IMR-90 (cell line): Measurements from ENCODE around the gene CARMIL1. TPM values are rescaled to one million over a fixed set of nuclear protein-coding genes. Genes with fewer than 3 reads are reported as not detected.
"Not testable (repeated sequence)": the region's sequence is repeated elsewhere in the genome, so short reads cannot be mapped to it uniquely, and the experiment has no call there.

ENCODE experiments used
- ATAC-seq: fragments of 200-7000 bp; cut with Tn5 transposase; 2 replicates; pipeline ENCODE4 v1.9.1; 2020; ENCODE audit warnings: low read depth, mild to moderate bottlenecking, moderate library complexity
- BruUV-seq: library from RNA; stranded (reverse); fragments of 400-500 nt; replicated peaks from 2 replicates; lab custom pipeline; 2021; lab: Mats Ljungman, UMichigan
- CTCF ChIA-PET: fragments of 300-600 bp; formaldehyde crosslinking; extraction: SDS; loops from one replicate; lab custom pipeline; 2021; ENCODE audit warnings: antibody characterized with exemption; lab: Yijun Ruan, JAX
- POLR2A ChIA-PET: fragments of 300-600 bp; sonication (Branson Sonifier 250); formaldehyde crosslinking; loops from one replicate; lab custom pipeline; 2022; ENCODE audit warnings: antibody characterized with exemption; ENCODE audit not compliant: unreplicated experiment; lab: Charles Lee
- DNase-seq: peaks from one replicate; pipeline ENCODE4 v3.0.0; 2013
- H2AFZ ChIP-seq: replicated peaks from 2 replicates; pipeline ENCODE3; 2013; ENCODE audit warnings: low read length, mild to moderate bottlenecking; ENCODE audit not compliant: poor library complexity
- H2AK5ac ChIP-seq: 2 replicates; pipeline ENCODE4 v1.6.1; 2013; ENCODE audit warnings: low read depth, low read length, inconsistent platforms
- H2AK9ac ChIP-seq: replicated peaks from 2 replicates; pipeline ENCODE3; 2013; ENCODE audit warnings: mild to moderate bottlenecking, low read depth, low read length, moderate library complexity; ENCODE audit not compliant: poor library complexity
- H2BK120ac ChIP-seq: 2 replicates; pipeline ENCODE4 v1.6.1; 2013; ENCODE audit warnings: low read depth, low read length, inconsistent platforms
- H2BK15ac ChIP-seq: 3 replicates; pipeline ENCODE4 v1.6.1; 2013; ENCODE audit warnings: low read depth, low read length, inconsistent platforms
- H2BK20ac ChIP-seq: 2 replicates; pipeline ENCODE4 v1.6.1; 2013; ENCODE audit warnings: low read depth, mild to moderate bottlenecking, inconsistent platforms, low read length, moderate library complexity
- H2BK5ac ChIP-seq: 2 replicates; pipeline ENCODE4 v1.6.1; 2013; ENCODE audit warnings: mild to moderate bottlenecking, low read depth, low read length, inconsistent platforms; ENCODE audit not compliant: poor library complexity, severe bottlenecking
- H3K14ac ChIP-seq: replicated peaks from 2 replicates; pipeline ENCODE4 v1.6.1; 2013; ENCODE audit warnings: low read depth, low read length, inconsistent platforms
- H3K18ac ChIP-seq: 2 replicates; pipeline ENCODE4 v1.6.1; 2013; ENCODE audit warnings: low read depth, low read length, control low read depth
- H3K23ac ChIP-seq: 2 replicates; pipeline ENCODE4 v1.6.1; 2013; ENCODE audit warnings: low read depth, low read length, inconsistent platforms
- H3K27ac ChIP-seq: 2 replicates; pipeline ENCODE4 v1.5.1; 2013; ENCODE audit warnings: mild to moderate bottlenecking, control low read depth, low read length; ENCODE audit not compliant: insufficient read depth
- H3K27me3 ChIP-seq: 2 replicates; pipeline ENCODE4 v1.6.1; 2013; ENCODE audit warnings: low read length; ENCODE audit not compliant: control insufficient read depth, insufficient read depth
- H3K36me3 ChIP-seq: 2 replicates; pipeline ENCODE4 v1.6.1; 2013; ENCODE audit warnings: low read length, mixed read lengths; ENCODE audit not compliant: control insufficient read depth, insufficient read depth
- H3K4ac ChIP-seq: 2 replicates; pipeline ENCODE4 v1.6.1; 2013; ENCODE audit warnings: low read depth, low read length, inconsistent platforms
- H3K4me1 ChIP-seq: 2 replicates; pipeline ENCODE4 v1.6.1; 2013; ENCODE audit warnings: low read length, mixed read lengths; ENCODE audit not compliant: control insufficient read depth, insufficient read depth
- H3K4me2 ChIP-seq: 2 replicates; pipeline ENCODE4 v1.6.1; 2013; ENCODE audit warnings: low read depth, mild to moderate bottlenecking, control low read depth, low read length, moderate library complexity
- H3K4me3 ChIP-seq: 2 replicates; pipeline ENCODE4 v1.5.1; 2013; ENCODE audit warnings: low read depth, mild to moderate bottlenecking, control low read depth, low read length, moderate library complexity; ENCODE audit not compliant: insufficient read depth
- H3K56ac ChIP-seq: 2 replicates; pipeline ENCODE4 v1.6.1; 2013; ENCODE audit warnings: low read length, inconsistent platforms; ENCODE audit not compliant: insufficient read depth; ENCODE audit errors: extremely low read depth
- H3K79me1 ChIP-seq, 2 experiments: 2 replicates each; pipeline ENCODE4 v1.6.1; 2013; ENCODE audit warnings: low read length in 2 of 2, inconsistent platforms in 1 of 2, low read depth in 1 of 2
- H3K9ac ChIP-seq: 2 replicates; pipeline ENCODE4 v1.6.1; 2013; ENCODE audit warnings: low read depth, low read length, control low read depth
- H3K9me1 ChIP-seq: 2 replicates; pipeline ENCODE4 v1.6.1; 2013; ENCODE audit warnings: low read length, inconsistent platforms; ENCODE audit not compliant: insufficient read depth
- H3K9me3 ChIP-seq: 2 replicates; pipeline ENCODE4 v1.6.1; 2013; ENCODE audit warnings: low read length; ENCODE audit not compliant: control insufficient read depth, insufficient read depth
- H4K20me1 ChIP-seq: 2 replicates; pipeline ENCODE4 v1.6.1; 2013; ENCODE audit warnings: low read length, inconsistent platforms; ENCODE audit not compliant: insufficient read depth
- H4K5ac ChIP-seq: 2 replicates; pipeline ENCODE4 v1.6.1; 2013; ENCODE audit warnings: mild to moderate bottlenecking, low read depth, low read length, control low read depth
- H4K8ac ChIP-seq, 2 experiments: 2 replicates each; pipeline ENCODE4 v1.6.1; 2013; ENCODE audit warnings: low read depth in 2 of 2, low read length in 2 of 2, control low read depth in 1 of 2, inconsistent platforms in 1 of 2
- H4K91ac ChIP-seq: 2 replicates; pipeline ENCODE4 v1.6.1; 2013; ENCODE audit warnings: low read depth, low read length, inconsistent platforms; ENCODE audit not compliant: insufficient read depth
- CEBPB ChIP-seq: IDR thresholded peaks from 2 replicates; pipeline ENCODE4 v1.6.1; 2012; ENCODE audit warnings: low read depth, low read length, improper control_type of control experiment
- MAFK ChIP-seq: IDR thresholded peaks from 2 replicates; pipeline ENCODE4 v1.6.1; 2012; ENCODE audit warnings: low read depth, low read length, improper control_type of control experiment
- MAZ ChIP-seq: IDR thresholded peaks from 2 replicates; pipeline ENCODE4 v1.6.1; 2012; ENCODE audit warnings: low read depth, mild to moderate bottlenecking, low read length, improper control_type of control experiment, moderate library complexity, borderline replicate concordance
- SMC3 ChIP-seq: fragments of 150-350 bp; IDR thresholded peaks from 2 replicates; pipeline ENCODE4 v1.6.1; 2016; ENCODE audit warnings: low read depth, mild to moderate bottlenecking, antibody characterized with exemption, low read length, moderate library complexity
- WGBS, 2 experiments: methylation state at CpG; one replicate each; pipeline versions ENCODE4 v1.1.5 to v1.1.7; 2013; ENCODE audit warnings: missing lambda C conversion rate in 2 of 2; ENCODE audit not compliant: insufficient read length in 1 of 2; ENCODE audit errors: extremely low coverage in 2 of 2; 5-methylcytosine and 5-hydroxymethylcytosine counted together
- dilution Hi-C: fragments of 300-500 bp; cut with HindIII; formaldehyde crosslinking; loops from one replicate; pipeline ENCODE4 v1.14.3; 2018; ENCODE audit warnings: low sequenced_read_pairs; ENCODE audit not compliant: unreplicated experiment
- in situ Hi-C: fragments of 300-500 bp; cut with MboI; formaldehyde crosslinking; loops from 3 replicates; pipeline ENCODE4 v1.14.3; 2019; ENCODE audit warnings: low sequenced_read_pairs, inconsistent platforms, mixed read lengths
- intact Hi-C: fragments of 100-400 bp; cut with micrococcal nuclease; formaldehyde crosslinking; loops from 2 replicates; pipeline ENCODE4 v1.10.0; 2022
- polyA plus RNA-seq, 3 experiments: library from polyadenylated mRNA; depleted of rRNA; stranded (reverse); fragments of >200 nt; gene quantifications; 2 replicates each; pipeline ENCODE4 v1.2.3, GENCODE V29; 2012; ENCODE audit warnings: low replicate concordance in 1 of 3
- total RNA-seq: library from RNA; depleted of rRNA; stranded (reverse); fragments of >200 nt; gene quantifications from 2 replicates; pipeline ENCODE4 v1.2.3, GENCODE V29; 2012
- TF ChIP-seq, protein P1 (sequence below): fragments of 150-350 bp; IDR thresholded peaks from 2 replicates; pipeline ENCODE4 v1.6.1; 2016; ENCODE audit warnings: low read depth, mild to moderate bottlenecking, low read length, moderate library complexity, borderline replicate concordance

Gene CARMIL1
- total and polyA plus RNA-seq, 2 of the 4 experiments (the other 2 are of a cell fraction), result 1.3 to 2.9 TPM

- ChIA-PET CTCF (interaction anchor here (0.6 to 2.1 kb wide), 3 partner anchors 11 to 234 kb away, joined by 3 to 8 read pairs (median 5); partner anchors contain the start of gene CARMIL1), POLR2A (no interaction called here)
- H3K56ac ChIP-seq, result no peak overlapping the region
- H2BK120ac ChIP-seq, result no peak overlapping the region
- no peak overlapping the region for H2BK15ac ChIP-seq
- no peak overlapping the region for H3K4me2 ChIP-seq
- no peak overlapping the region for H4K91ac ChIP-seq
- no peak overlapping the region for H2AK5ac ChIP-seq
- H3K27ac ChIP-seq, result no peak overlapping the region
- H3K9me1 ChIP-seq, result peaks cover 6% of the 10 kb centered on the region; the same call in 1 of the 2 replicates
- H3K4ac ChIP-seq, result no peak overlapping the region
- no peak overlapping the region for H2BK20ac ChIP-seq
- H2AK9ac ChIP-seq, result no peak overlapping the region
- no peak overlapping the region for H4K8ac ChIP-seq
- H2BK5ac ChIP-seq, result no peak overlapping the region
- no TSS peak for BruUV-seq
- H3K4me1 ChIP-seq, result peaks cover 4% of the 10 kb centered on the region; the same call in 1 of the 2 replicates
- H3K36me3 ChIP-seq, result no peaks in the 10 kb centered on the region
- DNase-seq (no peak), ATAC-seq (no peak)
- dilution Hi-C loops, result no loop called here
- 0 out of 4 replicates have a peak, but pooled peaks cover 0 to 7% of the 10 kb centered on the region in 2 experiments for H3K79me1 ChIP-seq
- in situ Hi-C loops, result no loop called here
- H4K20me1 ChIP-seq, result no peaks in the 10 kb centered on the region
- TF ChIP-seq MAFK (no peak), CEBPB (no peak), SMC3 (no peak), MAZ (no peak)
- TF ChIP-seq, protein P1, sequence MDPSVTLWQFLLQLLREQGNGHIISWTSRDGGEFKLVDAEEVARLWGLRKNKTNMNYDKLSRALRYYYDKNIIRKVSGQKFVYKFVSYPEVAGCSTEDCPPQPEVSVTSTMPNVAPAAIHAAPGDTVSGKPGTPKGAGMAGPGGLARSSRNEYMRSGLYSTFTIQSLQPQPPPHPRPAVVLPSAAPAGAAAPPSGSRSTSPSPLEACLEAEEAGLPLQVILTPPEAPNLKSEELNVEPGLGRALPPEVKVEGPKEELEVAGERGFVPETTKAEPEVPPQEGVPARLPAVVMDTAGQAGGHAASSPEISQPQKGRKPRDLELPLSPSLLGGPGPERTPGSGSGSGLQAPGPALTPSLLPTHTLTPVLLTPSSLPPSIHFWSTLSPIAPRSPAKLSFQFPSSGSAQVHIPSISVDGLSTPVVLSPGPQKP, result no peak
- H4K5ac ChIP-seq, result no peak overlapping the region
- no peak overlapping the region for H3K18ac ChIP-seq
- intact Hi-C loops, result no loop called here
- H2AFZ ChIP-seq, result no peak overlapping the region
- WGBS, 2 experiments, result no CpG with 5 or more reads among the region's 3 CpGs
- H3K14ac ChIP-seq, result no peak overlapping the region
- no peak overlapping the region for H3K4me3 ChIP-seq
- no peaks in the 10 kb centered on the region for H3K27me3 ChIP-seq
- H3K23ac ChIP-seq, result no peak overlapping the region
- no peaks in the 10 kb centered on the region for H3K9me3 ChIP-seq
- no peak overlapping the region for H3K9ac ChIP-seq
Measured at GRCh38 chr6:25297823-25298522, 18.8 kb downstream of the CARMIL1 start.

GRCh38 chr6:25298523-25298865 is 19.3 kb downstream of the CARMIL1 start:
- H3K27ac ChIP-seq, H2BK15ac ChIP-seq, H2BK20ac ChIP-seq, H4K5ac ChIP-seq, H3K14ac ChIP-seq, H3K36me3 ChIP-seq, H4K8ac ChIP-seq, H3K9me3 ChIP-seq, H2BK5ac ChIP-seq, H3K4ac ChIP-seq, H4K91ac ChIP-seq, H3K27me3 ChIP-seq, H2AK9ac ChIP-seq, in situ Hi-C loops, H4K20me1 ChIP-seq, H3K4me2 ChIP-seq, H3K9me1 ChIP-seq, ATAC-seq, H3K4me1 ChIP-seq, H3K56ac ChIP-seq, H2AK5ac ChIP-seq, POLR2A ChIA-PET, DNase-seq, H2BK120ac ChIP-seq, H3K9ac ChIP-seq, H3K4me3 ChIP-seq, CTCF ChIA-PET, intact Hi-C loops, H2AFZ ChIP-seq, H3K18ac ChIP-seq, BruUV-seq, H3K23ac ChIP-seq, H3K79me1 ChIP-seq, dilution Hi-C loops: not testable (repeated sequence)
- no CpG with 5 or more reads among the region's 8 CpGs for WGBS, 2 experiments
